Subcutaneous adipose tissue (tissue), 4 donors: Measurements from ENCODE around the gene PCDH19. TPM values are rescaled to one million over a fixed set of nuclear protein-coding genes. Genes with fewer than 3 reads are reported as not detected.

Source experiments
- total RNA-seq, 4 donors: library from RNA; depleted of rRNA; stranded (reverse); fragments of >200 nt; gene quantifications; one replicate each; pipeline ENCODE4 v1.1.0, GENCODE V29; 2016
- TF ChIP-seq, protein P1 (sequence below): fragments of 450-650 bp; IDR thresholded peaks from one replicate; pipeline ENCODE4 v1.5.1; 2016; ENCODE audit warnings: low read depth, mild to moderate bottlenecking, control low read depth, antibody characterized with exemption, moderate library complexity

Gene PCDH19, protein sequence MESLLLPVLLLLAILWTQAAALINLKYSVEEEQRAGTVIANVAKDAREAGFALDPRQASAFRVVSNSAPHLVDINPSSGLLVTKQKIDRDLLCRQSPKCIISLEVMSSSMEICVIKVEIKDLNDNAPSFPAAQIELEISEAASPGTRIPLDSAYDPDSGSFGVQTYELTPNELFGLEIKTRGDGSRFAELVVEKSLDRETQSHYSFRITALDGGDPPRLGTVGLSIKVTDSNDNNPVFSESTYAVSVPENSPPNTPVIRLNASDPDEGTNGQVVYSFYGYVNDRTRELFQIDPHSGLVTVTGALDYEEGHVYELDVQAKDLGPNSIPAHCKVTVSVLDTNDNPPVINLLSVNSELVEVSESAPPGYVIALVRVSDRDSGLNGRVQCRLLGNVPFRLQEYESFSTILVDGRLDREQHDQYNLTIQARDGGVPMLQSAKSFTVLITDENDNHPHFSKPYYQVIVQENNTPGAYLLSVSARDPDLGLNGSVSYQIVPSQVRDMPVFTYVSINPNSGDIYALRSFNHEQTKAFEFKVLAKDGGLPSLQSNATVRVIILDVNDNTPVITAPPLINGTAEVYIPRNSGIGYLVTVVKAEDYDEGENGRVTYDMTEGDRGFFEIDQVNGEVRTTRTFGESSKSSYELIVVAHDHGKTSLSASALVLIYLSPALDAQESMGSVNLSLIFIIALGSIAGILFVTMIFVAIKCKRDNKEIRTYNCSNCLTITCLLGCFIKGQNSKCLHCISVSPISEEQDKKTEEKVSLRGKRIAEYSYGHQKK (N-terminal part only)
- 1 to 10 TPM; 1.4 to 4.3 (median 3.6) TPM for total RNA-seq

DNA sequence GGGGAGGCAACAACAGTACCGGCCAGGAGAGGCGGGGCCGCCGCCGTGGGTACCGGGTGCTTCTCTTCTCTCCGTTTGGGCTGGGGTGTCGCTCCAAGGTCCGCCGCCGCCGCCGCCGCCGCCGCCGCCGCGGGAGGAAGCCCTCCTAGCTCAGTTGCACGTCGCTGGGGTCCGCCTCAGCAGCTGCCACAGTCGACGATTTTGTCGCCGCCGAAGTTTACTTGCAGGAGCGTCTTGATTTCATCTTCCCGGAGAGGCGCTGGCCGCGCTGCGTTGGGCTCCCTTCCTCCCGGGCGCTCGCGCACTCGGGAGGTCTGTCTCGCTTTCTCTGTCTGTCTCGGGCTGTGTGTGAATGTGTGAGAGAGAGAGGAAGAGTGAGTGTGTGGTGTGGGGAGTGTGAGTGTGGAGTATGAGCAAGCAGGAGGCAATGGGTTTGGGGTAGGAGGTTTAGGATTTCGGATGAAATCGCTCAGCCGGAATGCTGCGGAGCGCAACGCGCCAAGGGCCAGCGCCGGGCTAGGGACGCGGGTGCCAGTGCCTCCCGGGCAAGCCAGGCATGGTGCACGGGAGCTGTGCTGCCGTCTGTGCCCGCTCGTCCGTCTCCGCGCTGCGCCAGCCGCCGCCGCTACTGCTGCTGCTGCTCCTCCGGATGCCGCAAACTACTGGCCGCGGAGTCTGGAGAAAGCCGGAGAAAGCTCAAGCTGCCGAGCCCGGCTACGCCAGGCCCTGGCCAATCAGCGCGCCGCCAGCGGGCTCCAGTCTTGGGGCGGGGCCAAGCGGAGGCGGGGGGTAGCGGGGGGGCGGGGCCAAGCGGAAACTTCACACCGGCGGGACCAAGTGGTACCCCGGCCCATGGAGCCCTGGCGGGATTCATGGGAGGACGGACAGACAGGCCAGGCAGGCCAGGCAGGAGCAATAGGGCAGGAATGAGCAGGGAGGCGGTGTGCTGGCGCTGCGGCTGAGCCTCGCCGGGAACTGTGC lies at the start of gene PCDH19:
PCDH19 (minus strand) TSS at position 664 of the 981 bp plus-strand sequence. CDS start 1,676 bp downstream, outside the sequence.
- TF ChIP-seq, protein P1, sequence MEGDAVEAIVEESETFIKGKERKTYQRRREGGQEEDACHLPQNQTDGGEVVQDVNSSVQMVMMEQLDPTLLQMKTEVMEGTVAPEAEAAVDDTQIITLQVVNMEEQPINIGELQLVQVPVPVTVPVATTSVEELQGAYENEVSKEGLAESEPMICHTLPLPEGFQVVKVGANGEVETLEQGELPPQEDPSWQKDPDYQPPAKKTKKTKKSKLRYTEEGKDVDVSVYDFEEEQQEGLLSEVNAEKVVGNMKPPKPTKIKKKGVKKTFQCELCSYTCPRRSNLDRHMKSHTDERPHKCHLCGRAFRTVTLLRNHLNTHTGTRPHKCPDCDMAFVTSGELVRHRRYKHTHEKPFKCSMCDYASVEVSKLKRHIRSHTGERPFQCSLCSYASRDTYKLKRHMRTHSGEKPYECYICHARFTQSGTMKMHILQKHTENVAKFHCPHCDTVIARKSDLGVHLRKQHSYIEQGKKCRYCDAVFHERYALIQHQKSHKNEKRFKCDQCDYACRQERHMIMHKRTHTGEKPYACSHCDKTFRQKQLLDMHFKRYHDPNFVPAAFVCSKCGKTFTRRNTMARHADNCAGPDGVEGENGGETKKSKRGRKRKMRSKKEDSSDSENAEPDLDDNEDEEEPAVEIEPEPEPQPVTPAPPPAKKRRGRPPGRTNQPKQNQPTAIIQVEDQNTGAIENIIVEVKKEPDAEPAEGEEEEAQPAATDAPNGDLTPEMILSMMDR = no peak

DNA sequence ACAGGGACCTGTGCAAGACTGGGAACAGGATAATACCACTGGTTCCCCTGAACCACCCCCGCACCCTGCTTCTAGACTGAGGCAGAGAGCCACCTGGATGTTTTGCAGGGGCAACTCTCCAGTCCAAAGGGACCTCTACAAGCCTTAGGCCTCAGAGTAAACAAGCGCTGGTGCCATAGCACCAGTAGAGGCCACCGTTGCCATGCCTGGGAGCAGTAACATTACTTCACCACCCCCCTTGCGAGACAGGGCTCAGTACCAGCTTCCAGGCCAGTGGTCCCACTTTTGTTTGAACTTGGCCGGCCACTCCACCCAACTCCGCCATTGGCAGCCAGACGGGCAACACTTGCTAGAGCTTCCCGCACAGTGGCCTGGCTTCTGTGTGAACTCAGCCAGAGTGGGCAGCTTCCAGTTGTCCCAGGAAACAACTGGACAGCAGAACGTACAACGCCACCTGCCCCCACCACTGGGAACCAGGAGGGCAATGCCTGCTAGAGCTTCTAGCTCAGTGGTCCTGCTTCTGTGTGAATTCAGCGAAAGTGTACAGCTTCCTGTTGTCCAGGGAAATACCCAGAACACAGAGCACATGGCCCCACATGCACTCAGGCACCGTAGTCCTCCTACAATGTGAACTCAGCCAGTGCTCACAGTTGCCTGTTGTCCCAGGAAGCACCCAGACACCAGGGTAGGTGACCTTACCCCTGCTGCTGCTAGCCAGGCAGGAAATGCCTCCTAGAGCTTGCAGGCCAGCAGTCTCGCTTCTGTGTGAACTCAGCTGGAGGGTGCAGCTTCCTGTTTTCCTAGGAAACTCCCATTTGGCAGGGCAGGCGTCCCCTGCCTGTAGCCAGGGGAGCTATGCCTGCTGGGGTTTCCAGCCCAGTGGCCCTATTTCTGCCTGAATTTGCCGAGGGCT lies 39.9 kb upstream of the PCDH19 start:
- TF ChIP-seq, protein P1 = no peak

DNA sequence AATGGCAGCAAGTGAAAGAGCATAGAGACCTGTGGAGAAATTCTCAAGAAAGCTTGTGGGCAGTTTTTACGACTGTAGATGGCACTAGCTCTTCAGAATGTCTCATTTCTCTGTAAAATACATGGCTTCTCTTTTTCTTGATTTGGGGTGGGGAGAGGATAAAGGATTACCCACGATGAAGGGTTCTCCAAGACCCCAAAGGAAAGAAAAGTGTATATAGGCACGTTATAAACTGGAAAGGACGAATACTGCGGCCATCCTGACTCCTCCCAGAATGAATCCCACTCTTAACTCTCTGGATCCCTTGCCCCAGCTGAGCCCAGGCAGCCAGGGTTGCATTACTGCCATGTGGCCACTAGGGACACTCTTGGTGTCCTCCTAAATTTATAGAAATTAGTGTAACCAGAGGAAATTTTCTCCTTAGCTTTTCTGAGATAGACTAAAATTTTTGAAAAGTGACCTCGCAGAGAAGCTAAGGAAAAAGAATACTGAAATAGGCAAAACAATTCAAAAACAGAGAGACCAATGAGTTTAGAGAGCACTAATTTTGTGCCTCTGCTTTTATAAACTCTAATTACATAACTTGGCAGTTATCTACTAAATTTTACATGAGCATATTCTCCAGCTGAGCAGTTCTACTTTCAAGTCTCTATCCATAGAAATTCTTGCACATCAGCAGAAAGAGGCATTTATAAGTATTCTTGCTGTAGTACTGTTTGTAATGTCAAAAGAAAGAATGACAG lies 37.8 kb upstream of the PCDH19 start:
- TF ChIP-seq, protein P1 = no peak

DNA sequence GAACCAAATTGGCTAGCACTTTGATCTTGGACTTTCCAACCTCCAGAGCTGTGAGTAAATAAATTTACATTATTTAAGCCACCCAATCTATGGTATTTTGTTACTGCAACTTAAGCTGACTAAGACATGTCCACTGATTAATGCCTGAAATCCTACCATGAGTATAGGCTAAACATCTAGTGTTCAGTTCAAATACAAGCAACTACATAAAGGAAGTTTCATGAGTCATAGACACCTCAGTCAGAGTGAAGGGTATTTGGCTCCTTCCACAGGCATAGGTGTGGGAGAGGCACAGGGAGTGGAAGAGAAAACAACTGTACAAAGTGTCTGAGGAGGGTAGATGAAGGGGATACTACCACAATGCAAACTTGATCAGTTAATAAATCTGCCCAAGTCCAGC lies 35.5 kb upstream of the PCDH19 start:
- TF ChIP-seq, protein P1 = no peak

DNA sequence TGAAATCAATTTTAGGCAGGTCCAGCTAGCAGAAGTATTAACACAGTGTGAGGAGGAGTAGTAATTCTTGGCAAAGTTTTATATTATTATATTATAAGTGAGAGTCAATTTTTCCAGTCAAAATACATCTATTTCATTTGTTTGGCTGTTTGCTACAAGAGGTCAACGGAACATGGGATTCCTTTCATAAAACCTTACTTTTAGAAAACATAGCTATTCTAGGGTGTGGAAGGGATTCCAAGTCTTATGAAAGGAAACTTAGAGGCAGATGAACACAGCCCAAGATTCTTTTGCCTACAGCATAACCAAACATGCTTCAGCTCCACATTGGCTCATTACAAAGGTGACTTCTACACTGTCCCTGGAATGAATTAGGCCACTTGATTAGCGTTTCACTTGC lies 29.9 kb upstream of the PCDH19 start:
- TF ChIP-seq, protein P1 = no peak

DNA sequence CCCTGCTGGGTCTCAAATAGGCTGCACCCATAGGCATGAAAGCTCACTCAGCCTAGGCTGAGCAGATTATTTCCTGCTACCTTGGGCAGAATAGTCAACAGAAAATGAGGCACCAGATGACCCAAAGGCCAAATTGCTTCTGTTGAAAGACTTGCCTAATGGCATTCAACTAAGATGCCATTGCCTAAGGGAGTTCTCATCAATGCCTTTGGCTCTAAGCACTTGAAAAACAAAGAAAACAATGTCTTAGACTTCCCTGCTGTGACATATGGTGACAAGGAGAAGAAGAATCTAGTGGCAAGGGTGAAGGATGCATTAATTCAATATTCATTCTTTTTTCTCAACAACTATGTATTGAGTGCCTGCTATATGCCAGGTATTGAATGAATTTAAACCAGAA lies 25.7 kb upstream of the PCDH19 start:
- TF ChIP-seq, protein P1 = no peak
